Nephron (organoid): ENCODE results near the gene ZNF264.

Source experiments
- H3K27ac Mint-ChIP-seq, 3 experiments: 2 replicates each; pipeline ENCODE4 v1.8.0; 2020; ENCODE audit warnings: mixed read lengths in 3 of 3, mild to moderate bottlenecking in 2 of 3, moderate library complexity in 1 of 3
- H3K27me3 Mint-ChIP-seq: 2 replicates; pipeline ENCODE4 v1.8.0; 2021; ENCODE audit warnings: low read depth, mild to moderate bottlenecking, moderate library complexity, mixed read lengths
- H3K36me3 Mint-ChIP-seq: 2 replicates; pipeline ENCODE4 v1.8.0; 2020; ENCODE audit warnings: low read depth, mixed read lengths
- H3K4me1 Mint-ChIP-seq: 2 replicates; pipeline ENCODE4 v1.8.0; 2020; ENCODE audit warnings: mixed read lengths
- H3K4me3 Mint-ChIP-seq, 3 experiments: 2 replicates each; pipeline ENCODE4 v1.8.0; 2020; ENCODE audit warnings: mild to moderate bottlenecking in 3 of 3, mixed read lengths in 3 of 3, moderate library complexity in 2 of 3
- H3K9me3 Mint-ChIP-seq: 2 replicates; pipeline ENCODE4 v1.8.0; 2020; ENCODE audit warnings: mixed read lengths
- TF ChIP-seq, protein P1 (sequence below), 3 experiments: fragments of 200-600 bp; sonication (generic); IDR thresholded peaks; one replicate each; pipeline ENCODE4 v1.5.0; 2021; ENCODE audit warnings: antibody characterized with exemption in 3 of 3; ENCODE audit not compliant: unreplicated experiment in 3 of 3

ZNF264 gene

DNA sequence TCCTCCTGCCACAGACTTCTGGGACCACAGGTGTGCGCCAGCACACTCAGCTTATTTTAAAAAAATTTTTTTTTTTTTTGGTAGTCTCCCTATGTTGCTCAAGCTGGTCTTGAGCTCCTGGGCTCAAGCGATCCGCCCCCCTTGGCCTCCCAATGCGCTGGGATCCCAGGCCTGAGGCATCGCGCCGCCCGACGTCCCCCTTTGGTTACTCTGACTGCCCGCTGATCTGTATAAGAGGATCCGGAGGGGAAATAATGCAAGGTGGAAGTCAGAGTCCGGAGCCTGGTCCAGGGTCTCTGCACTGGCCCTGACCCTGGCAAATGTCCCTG, 48.6 kb downstream of the ZNF264 start:
- Mint-ChIP-seq H3K27ac (peak overlapping the region; percentile 98 to 100 (median 99)), H3K9me3 (no peaks in the 10 kb centered on the region), H3K4me3 (peak overlapping the region; percentile 88 to 99 (median 98)), H3K4me1 (peaks cover 16% of the 10 kb centered on the region), H3K27me3 (no peaks in the 10 kb centered on the region), H3K36me3 (peaks cover 9% of the 10 kb centered on the region)
- TF ChIP-seq, protein P1, sequence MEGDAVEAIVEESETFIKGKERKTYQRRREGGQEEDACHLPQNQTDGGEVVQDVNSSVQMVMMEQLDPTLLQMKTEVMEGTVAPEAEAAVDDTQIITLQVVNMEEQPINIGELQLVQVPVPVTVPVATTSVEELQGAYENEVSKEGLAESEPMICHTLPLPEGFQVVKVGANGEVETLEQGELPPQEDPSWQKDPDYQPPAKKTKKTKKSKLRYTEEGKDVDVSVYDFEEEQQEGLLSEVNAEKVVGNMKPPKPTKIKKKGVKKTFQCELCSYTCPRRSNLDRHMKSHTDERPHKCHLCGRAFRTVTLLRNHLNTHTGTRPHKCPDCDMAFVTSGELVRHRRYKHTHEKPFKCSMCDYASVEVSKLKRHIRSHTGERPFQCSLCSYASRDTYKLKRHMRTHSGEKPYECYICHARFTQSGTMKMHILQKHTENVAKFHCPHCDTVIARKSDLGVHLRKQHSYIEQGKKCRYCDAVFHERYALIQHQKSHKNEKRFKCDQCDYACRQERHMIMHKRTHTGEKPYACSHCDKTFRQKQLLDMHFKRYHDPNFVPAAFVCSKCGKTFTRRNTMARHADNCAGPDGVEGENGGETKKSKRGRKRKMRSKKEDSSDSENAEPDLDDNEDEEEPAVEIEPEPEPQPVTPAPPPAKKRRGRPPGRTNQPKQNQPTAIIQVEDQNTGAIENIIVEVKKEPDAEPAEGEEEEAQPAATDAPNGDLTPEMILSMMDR (IDR thresholded peaks at IDR 0.05; ENCODE audit: unreplicated experiment in 3 of 3), result no peak

DNA sequence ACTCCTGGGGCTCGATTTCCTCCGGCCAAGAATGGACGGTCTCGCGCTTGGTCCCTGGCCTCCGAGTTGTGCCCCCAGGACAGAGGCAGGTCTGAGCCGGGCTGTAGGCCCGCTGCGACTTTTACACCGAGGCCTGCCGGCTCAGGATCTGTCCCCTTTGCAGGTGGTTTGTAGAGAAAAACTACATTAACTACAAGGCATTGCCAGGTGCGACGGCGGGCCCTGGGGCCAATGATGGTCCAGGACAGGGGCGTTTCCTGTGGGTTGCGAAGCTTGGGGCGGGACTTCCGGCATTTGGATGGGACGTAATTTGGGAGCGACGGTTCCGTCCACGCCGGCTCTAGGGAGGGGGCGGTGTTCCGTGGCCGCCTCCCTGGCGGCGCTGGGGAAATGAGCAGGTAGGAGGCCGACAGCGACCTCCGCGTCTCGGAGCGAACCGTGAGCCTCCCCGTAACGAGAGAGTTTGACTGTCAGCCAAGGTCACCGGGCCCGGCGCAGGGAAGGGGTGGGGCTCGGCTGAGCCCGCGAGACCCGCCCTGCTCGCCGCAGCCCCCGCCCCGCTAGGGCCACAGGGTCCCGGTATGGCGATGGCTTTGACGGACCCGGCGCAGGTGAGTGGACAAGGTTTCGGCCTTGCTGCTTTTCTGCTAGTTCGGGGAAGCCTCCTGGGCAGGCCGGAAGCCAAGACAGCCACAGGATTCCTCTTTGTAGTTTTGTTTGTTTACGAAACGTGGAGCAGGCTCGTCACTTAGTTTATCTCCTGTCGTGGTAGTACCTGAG, 49.2 kb downstream of the ZNF264 start, which contains the start of gene ZNF805:
Gene ZNF805 (plus strand): TSS at position 322 of the 780 bp plus-strand sequence. CDS start 260 bp downstream, at position 582.
- Mint-ChIP-seq H3K4me3 (peak within 1 kb of the TSS; percentile 88 to 99 (median 98)), H3K9me3 (no peaks in the 10 kb centered on the region), H3K27ac (peak within 1 kb of the TSS; percentile 98 to 100 (median 99)), H3K36me3 (peaks cover 12% of the 10 kb centered on the region), H3K4me1 (peaks cover 16% of the 10 kb centered on the region), H3K27me3 (no peaks in the 10 kb centered on the region)
- TF ChIP-seq, protein P1 (IDR thresholded peaks at IDR 0.05; ENCODE audit: unreplicated experiment in 3 of 3), result no peak

DNA sequence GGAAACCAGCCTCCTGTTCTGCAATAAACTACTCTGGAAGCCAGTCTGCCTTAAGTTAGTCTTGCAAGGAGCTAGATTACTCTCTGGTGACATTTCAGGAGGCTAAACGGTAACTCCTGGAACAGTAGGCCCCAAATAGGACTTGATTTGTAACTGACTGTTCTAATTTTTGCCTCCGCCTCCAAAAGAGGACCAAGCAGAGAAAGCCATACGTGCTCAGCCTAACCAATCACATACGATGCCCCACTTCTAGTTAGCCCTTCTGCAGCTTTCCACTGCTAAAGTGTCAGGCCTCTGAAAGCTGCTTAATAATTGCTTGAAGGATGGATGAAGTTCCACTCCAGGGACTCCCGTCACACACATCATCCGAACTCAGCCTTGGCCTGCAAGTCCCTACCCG, 49.9 kb downstream of the ZNF264 start:
- H3K27me3 Mint-ChIP-seq, result no peaks in the 10 kb centered on the region
- H3K27ac Mint-ChIP-seq, result peak overlapping the region; percentile 98 to 100 (median 99)
- H3K4me1 Mint-ChIP-seq, result peaks cover 16% of the 10 kb centered on the region
- peak overlapping the region; percentile 88 to 99 (median 98) for H3K4me3 Mint-ChIP-seq
- TF ChIP-seq, protein P1 (IDR thresholded peaks at IDR 0.05; ENCODE audit: unreplicated experiment in 3 of 3), result no peak
- peaks cover 16% of the 10 kb centered on the region for H3K36me3 Mint-ChIP-seq
- no peaks in the 10 kb centered on the region for H3K9me3 Mint-ChIP-seq

DNA sequence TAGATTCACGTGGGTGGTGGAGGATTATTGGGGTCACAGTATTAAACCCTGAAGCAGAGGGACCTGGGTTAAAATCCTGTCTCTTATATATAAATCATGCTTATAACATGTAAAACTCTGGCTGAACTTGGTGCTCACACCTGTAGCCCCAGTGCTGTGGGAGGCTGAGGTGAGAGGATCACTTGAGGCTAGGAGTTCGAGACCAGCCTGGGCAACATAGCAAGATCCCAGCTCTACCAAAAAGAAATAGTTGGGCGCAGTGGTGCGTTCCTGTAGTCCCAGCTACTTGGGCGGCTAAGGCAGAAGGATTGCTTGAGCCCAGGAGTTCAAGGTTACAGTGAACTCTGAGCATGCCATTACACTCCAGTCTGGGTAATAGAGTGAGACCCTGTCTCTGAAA, 51.5 kb downstream of the ZNF264 start:
- TF ChIP-seq, protein P1 (IDR thresholded peaks at IDR 0.05; ENCODE audit: unreplicated experiment in 3 of 3), result no peak
- Mint-ChIP-seq H3K36me3 (peaks cover 28% of the 10 kb centered on the region), H3K4me3 (peak overlapping the region; percentile 88 to 99 (median 98)), H3K27me3 (no peaks in the 10 kb centered on the region), H3K9me3 (no peaks in the 10 kb centered on the region), H3K27ac (no peak overlapping the region), H3K4me1 (peaks cover 16% of the 10 kb centered on the region)

DNA sequence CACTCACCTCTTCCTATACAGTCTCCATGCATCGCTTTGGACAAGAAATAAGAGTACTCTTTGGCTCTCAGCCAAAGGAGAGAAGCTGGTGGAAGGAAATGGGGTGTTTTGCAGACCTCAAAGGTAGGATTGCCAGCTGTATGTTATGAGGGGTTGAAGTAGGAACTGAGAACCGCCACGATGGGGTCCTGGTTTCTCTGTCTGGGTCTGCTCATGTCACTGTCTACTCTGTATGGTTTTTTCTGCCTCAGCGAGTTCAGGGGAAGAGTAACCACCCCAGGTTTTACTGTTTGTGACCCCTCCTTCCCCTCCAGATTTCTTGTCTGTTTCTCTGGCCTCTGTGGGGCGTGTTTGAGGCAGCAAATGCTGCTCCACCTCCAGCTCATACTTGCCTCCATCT, 53.2 kb downstream of the ZNF264 start:
- peak overlapping the region in 2 of 3 experiments; percentile 9 to 58 for H3K4me3 Mint-ChIP-seq
- H3K36me3 Mint-ChIP-seq, result peaks cover 37% of the 10 kb centered on the region
- H3K27me3 Mint-ChIP-seq, result no peaks in the 10 kb centered on the region
- H3K9me3 Mint-ChIP-seq, result no peaks in the 10 kb centered on the region
- TF ChIP-seq, protein P1 (IDR thresholded peaks at IDR 0.05; ENCODE audit: unreplicated experiment in 3 of 3), result no peak
- H3K4me1 Mint-ChIP-seq, result peaks cover 16% of the 10 kb centered on the region
- no peak overlapping the region for H3K27ac Mint-ChIP-seq

DNA sequence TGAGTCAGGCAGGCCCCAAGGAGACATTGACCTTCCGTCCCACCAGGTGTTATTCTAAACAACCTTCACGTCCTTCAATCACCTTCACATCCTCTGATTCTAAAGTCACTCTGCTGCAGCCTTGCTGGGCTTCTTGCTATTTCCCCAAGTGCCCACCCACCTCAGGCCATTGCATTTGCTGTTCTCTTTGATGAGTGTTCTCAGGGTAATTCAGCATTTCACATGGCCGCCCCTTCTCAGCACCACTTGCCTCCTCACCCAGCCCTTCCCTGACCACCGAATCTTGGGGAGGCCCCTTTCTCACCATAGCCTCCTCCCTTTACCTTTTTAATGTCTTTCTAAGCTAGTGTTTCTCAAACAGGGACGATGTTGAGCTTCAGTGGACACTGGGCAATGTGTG, 53.8 kb downstream of the ZNF264 start:
- H3K27me3 Mint-ChIP-seq, result no peaks in the 10 kb centered on the region
- peak overlapping the region in 2 of 3 experiments; percentile 11 to 58 for H3K4me3 Mint-ChIP-seq
- TF ChIP-seq, protein P1 (IDR thresholded peaks at IDR 0.05; ENCODE audit: unreplicated experiment in 3 of 3), result no peak

More for the DNA sequence above, 53.8 kb downstream of the ZNF264 start:
- Mint-ChIP-seq H3K36me3 (peaks cover 40% of the 10 kb centered on the region), H3K4me1 (peaks cover 14% of the 10 kb centered on the region), H3K9me3 (no peaks in the 10 kb centered on the region), H3K27ac (no peak overlapping the region)
